Osteoblast (primary cell): ENCODE measurements around the gene PSD. TPM values are rescaled to one million over a fixed set of nuclear protein-coding genes. Genes with fewer than 3 reads are reported as not detected.

Source experiments
- DNase-seq: peaks from one replicate; pipeline ENCODE4 v3.0.0; 2011; ENCODE audit warnings: low spot score, mixed read lengths; ENCODE audit not compliant: insufficient read length; ENCODE audit errors: missing footprints
- H2AFZ ChIP-seq: 2 replicates; pipeline ENCODE4 v1.6.0; 2011; ENCODE audit warnings: mild to moderate bottlenecking, low read length
- H3K27ac ChIP-seq: 2 replicates; pipeline ENCODE4 v1.5.1; 2011; ENCODE audit warnings: mild to moderate bottlenecking, low read depth, low read length, moderate library complexity
- H3K27me3 ChIP-seq: 2 replicates; pipeline ENCODE4 v1.6.0; 2012; ENCODE audit warnings: mild to moderate bottlenecking, control low read depth, inconsistent platforms, low read length, moderate library complexity; ENCODE audit not compliant: insufficient read depth
- H3K36me3 ChIP-seq: 2 replicates; pipeline ENCODE4 v1.5.1; 2011; ENCODE audit warnings: mild to moderate bottlenecking, low read length, control low read depth, moderate library complexity; ENCODE audit not compliant: insufficient read depth
- H3K4me1 ChIP-seq: 2 replicates; pipeline ENCODE4 v1.5.1; 2011; ENCODE audit warnings: mild to moderate bottlenecking, low read length, control low read depth, moderate library complexity; ENCODE audit not compliant: insufficient read depth
- H3K4me2 ChIP-seq: 2 replicates; pipeline ENCODE4 v1.6.0; 2011; ENCODE audit warnings: mild to moderate bottlenecking, low read length; ENCODE audit not compliant: insufficient read depth
- H3K4me3 ChIP-seq: fragments of 200-600 bp; sonication (generic); 3 replicates; pipeline ENCODE4 v1.5.1; 2012; ENCODE audit warnings: mild to moderate bottlenecking, low read length, inconsistent platforms; ENCODE audit not compliant: insufficient read depth
- H3K79me2 ChIP-seq: 2 replicates; pipeline ENCODE4 v1.6.0; 2012; ENCODE audit warnings: mild to moderate bottlenecking, low read length, control low read depth, inconsistent platforms; ENCODE audit not compliant: insufficient read depth
- H3K9me3 ChIP-seq: 2 replicates; pipeline ENCODE4 v1.5.1; 2011; ENCODE audit warnings: low read depth, low read length, control low read depth
- H4K20me1 ChIP-seq: 2 replicates; pipeline ENCODE4 v1.6.0; 2012; ENCODE audit warnings: mild to moderate bottlenecking, low read length, control low read depth; ENCODE audit not compliant: insufficient read depth
- total RNA-seq: library from RNA; depleted of rRNA; stranded (reverse); fragments of >200 nt; gene quantifications from 2 replicates; pipeline ENCODE4 v1.2.3, GENCODE V29; 2012
- TF ChIP-seq, protein P1 (sequence below): IDR thresholded peaks from 2 replicates; pipeline ENCODE4 v1.5.1; 2011; ENCODE audit warnings: mild to moderate bottlenecking, low read depth, low read length, moderate library complexity; ENCODE audit errors: extremely low read depth

The PSD gene
- total RNA-seq, 1 donor = 0.72 TPM

GRCh38 chr10:102379383-102379782 is 39.2 kb downstream of the PSD start:
- Histone ChIP-seq H3K27me3 (no peaks in the 10 kb centered on the region), H2AFZ (no peak overlapping the region), H3K27ac (no peak overlapping the region), H3K9me3 (no peaks in the 10 kb centered on the region), H3K4me1 (no peaks in the 10 kb centered on the region), H3K36me3 (peaks cover 83% of the 10 kb centered on the region), H3K4me3 (no peak overlapping the region), H3K79me2 (no peaks in the 10 kb centered on the region), H4K20me1 (peaks cover 11% of the 10 kb centered on the region), H3K4me2 (no peak overlapping the region)
- TF ChIP-seq, protein P1, sequence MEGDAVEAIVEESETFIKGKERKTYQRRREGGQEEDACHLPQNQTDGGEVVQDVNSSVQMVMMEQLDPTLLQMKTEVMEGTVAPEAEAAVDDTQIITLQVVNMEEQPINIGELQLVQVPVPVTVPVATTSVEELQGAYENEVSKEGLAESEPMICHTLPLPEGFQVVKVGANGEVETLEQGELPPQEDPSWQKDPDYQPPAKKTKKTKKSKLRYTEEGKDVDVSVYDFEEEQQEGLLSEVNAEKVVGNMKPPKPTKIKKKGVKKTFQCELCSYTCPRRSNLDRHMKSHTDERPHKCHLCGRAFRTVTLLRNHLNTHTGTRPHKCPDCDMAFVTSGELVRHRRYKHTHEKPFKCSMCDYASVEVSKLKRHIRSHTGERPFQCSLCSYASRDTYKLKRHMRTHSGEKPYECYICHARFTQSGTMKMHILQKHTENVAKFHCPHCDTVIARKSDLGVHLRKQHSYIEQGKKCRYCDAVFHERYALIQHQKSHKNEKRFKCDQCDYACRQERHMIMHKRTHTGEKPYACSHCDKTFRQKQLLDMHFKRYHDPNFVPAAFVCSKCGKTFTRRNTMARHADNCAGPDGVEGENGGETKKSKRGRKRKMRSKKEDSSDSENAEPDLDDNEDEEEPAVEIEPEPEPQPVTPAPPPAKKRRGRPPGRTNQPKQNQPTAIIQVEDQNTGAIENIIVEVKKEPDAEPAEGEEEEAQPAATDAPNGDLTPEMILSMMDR = no peak
- peak; percentile 37 for DNase-seq

- no peak overlapping the region for H2AFZ ChIP-seq
- TF ChIP-seq, protein P1 = no peak
- no peaks in the 10 kb centered on the region for H3K79me2 ChIP-seq
- peaks cover 83% of the 10 kb centered on the region for H3K36me3 ChIP-seq
- DNase-seq = no peak
- H3K27ac ChIP-seq = no peak overlapping the region
- H3K4me1 ChIP-seq = no peaks in the 10 kb centered on the region
- H3K27me3 ChIP-seq = no peaks in the 10 kb centered on the region
- H3K4me2 ChIP-seq = no peak overlapping the region
- H3K9me3 ChIP-seq = no peaks in the 10 kb centered on the region
- H4K20me1 ChIP-seq = peaks cover 11% of the 10 kb centered on the region
- H3K4me3 ChIP-seq = no peak overlapping the region
Measured at GRCh38 chr10:102376901-102377300, 41.7 kb downstream of the PSD start.

DNA sequence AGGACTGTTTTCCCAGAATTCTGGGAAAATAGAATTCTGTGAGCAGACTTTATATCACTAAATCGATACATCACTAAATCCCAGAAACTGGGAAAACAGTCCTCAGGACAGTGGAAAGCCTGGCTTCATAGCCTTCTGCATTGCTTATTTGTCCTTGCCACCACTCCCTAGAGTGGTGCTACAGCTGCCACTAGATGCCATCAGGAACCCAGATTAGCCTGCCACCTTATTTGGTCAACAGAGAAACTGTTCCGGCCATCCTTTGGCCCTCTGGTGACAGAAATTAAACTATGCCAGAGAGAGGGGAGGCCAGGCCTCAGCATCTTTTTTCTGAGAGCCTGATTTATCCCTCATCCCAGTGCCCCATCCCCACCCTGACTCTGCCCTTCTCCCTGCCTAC is 42.7 kb downstream of the PSD start:
- H3K36me3 ChIP-seq = peaks cover 80% of the 10 kb centered on the region

GRCh38 chr10:102375250-102375649 is 43.3 kb downstream of the PSD start:
- Histone ChIP-seq H2AFZ (no peak overlapping the region), H3K4me1 (no peaks in the 10 kb centered on the region), H3K79me2 (no peaks in the 10 kb centered on the region), H4K20me1 (peaks cover 10% of the 10 kb centered on the region), H3K4me3 (no peak overlapping the region), H3K36me3 (peaks cover 80% of the 10 kb centered on the region), H3K27me3 (no peaks in the 10 kb centered on the region), H3K27ac (no peak overlapping the region), H3K4me2 (no peak overlapping the region), H3K9me3 (no peaks in the 10 kb centered on the region)
- TF ChIP-seq, protein P1 = no peak
- no peak for DNase-seq

More for the DNA sequence above, 42.7 kb downstream of the PSD start:
- no peaks in the 10 kb centered on the region for H3K27me3 ChIP-seq
- H3K4me1 ChIP-seq = no peaks in the 10 kb centered on the region
- H3K4me3 ChIP-seq = no peak overlapping the region
- DNase-seq = no peak
- no peaks in the 10 kb centered on the region for H3K79me2 ChIP-seq
- TF ChIP-seq, protein P1 = no peak
- H4K20me1 ChIP-seq = peaks cover 10% of the 10 kb centered on the region
- H2AFZ ChIP-seq = no peak overlapping the region
- H3K27ac ChIP-seq = no peak overlapping the region
- no peak overlapping the region for H3K4me2 ChIP-seq
- H3K9me3 ChIP-seq = no peaks in the 10 kb centered on the region
